HL-60 (cell line): ENCODE data around the gene DCAF7.

Experiments
- CTCF ChIP-seq: IDR thresholded peaks from one replicate; pipeline ENCODE4 v1.5.1; 2011; ENCODE audit warnings: low read length, control low read depth, inconsistent platforms; ENCODE audit not compliant: insufficient read depth
- GABPA ChIP-seq: IDR thresholded peaks from 2 replicates; pipeline ENCODE4 v1.6.1; 2012; ENCODE audit warnings: low read depth
- POLR2AphosphoS5 ChIP-seq: IDR thresholded peaks from 2 replicates; pipeline ENCODE4 v1.6.1; 2012; ENCODE audit warnings: low read depth
- REST ChIP-seq: IDR thresholded peaks from 2 replicates; pipeline ENCODE4 v1.6.1; 2012; ENCODE audit warnings: low read depth; ENCODE audit not compliant: insufficient replicate concordance

DNA sequence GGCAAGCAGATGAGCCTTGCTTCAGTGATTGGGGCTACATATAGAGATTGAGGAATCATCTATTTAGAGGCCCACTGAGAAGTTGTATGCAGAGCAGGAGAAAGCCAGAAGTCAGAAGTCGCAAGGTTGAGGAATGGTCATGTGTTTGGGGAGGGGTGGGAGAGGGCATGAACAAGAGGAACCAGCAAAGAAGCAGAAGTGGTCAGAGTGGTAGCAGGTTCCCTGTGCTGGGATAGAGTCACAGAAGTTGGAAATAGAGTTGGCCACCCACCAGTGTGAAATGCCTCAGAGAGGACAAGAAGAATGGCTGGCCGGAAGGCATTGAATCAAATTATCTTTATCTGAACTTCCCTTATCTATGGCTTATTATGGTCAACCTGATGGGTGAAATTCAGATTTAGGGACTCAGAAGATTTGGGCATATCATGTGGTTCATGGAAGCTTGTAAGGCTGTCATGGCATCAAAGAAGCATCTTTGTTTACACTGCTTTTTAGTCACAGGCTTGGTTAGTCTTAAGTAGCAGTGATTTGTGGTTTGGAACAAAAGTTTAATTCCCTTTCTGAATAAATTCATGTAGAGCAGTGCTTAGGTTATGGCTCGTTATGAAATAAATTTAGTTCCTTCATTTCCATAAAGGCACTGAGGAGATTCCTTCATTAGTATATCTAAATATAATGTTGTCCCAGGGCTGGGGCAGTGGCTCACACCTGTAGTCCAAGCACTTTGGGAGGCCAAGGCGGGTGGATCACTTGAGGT is 91.6 kb downstream of the DCAF7 start:
- TF ChIP-seq REST (no peak), CTCF (no peak), GABPA (no peak), POLR2AphosphoS5 (no peak)
